Measurements from ENCODE around the gene PRUNE2.

The PRUNE2 gene

GRCh38 chr9:76927540-76928240 lies 21.8 kb upstream of the PRUNE2 start:
- TF ChIP-seq CTCF (IDR thresholded peaks at IDR 0.05) = no peak

GRCh38 chr9:76926846-76927245 lies 20.9 kb upstream of the PRUNE2 start:
- no peak for TF ChIP-seq CTCF (IDR thresholded peaks at IDR 0.05)

- no peak for TF ChIP-seq CTCF (IDR thresholded peaks at IDR 0.05)
Observed at GRCh38 chr9:76926324-76926741, 20.4 kb upstream of the PRUNE2 start.

- TF ChIP-seq CTCF (IDR thresholded peaks at IDR 0.05) = no peak
Observed at GRCh38 chr9:76921165-76921564, 15.3 kb upstream of the PRUNE2 start.

GRCh38 chr9:76917299-76917698 lies 11.4 kb upstream of the PRUNE2 start:
- TF ChIP-seq CTCF (IDR thresholded peaks at IDR 0.05) = no peak

- TF ChIP-seq CTCF (IDR thresholded peaks at IDR 0.05) = no peak
Observed at GRCh38 chr9:76916231-76916630, 10.3 kb upstream of the PRUNE2 start.

- TF ChIP-seq CTCF (IDR thresholded peaks at IDR 0.05) = no peak
Observed at GRCh38 chr9:76913467-76913866, 7.6 kb upstream of the PRUNE2 start.
